OCI-LY1 (cell line): ENCODE measurements around the gene SEPTIN2.

Source experiments
- EZH2 ChIP-seq: fragments of 200-600 bp; sonication (generic), shearing (Covaris generic); IDR thresholded peaks from 2 replicates; pipeline ENCODE4 v1.8.0; 2017; ENCODE audit warnings: borderline replicate concordance, mixed run types, mild to moderate bottlenecking, antibody characterized with exemption, low read length, moderate library complexity, mixed read lengths
- TF ChIP-seq, protein P1 (sequence below): fragments of 200-600 bp; sonication (generic), shearing (Covaris generic); IDR thresholded peaks from 2 replicates; pipeline ENCODE4 v1.5.1; 2017; ENCODE audit warnings: mild to moderate bottlenecking, antibody characterized with exemption, low read length, moderate library complexity, mixed read lengths

DNA sequence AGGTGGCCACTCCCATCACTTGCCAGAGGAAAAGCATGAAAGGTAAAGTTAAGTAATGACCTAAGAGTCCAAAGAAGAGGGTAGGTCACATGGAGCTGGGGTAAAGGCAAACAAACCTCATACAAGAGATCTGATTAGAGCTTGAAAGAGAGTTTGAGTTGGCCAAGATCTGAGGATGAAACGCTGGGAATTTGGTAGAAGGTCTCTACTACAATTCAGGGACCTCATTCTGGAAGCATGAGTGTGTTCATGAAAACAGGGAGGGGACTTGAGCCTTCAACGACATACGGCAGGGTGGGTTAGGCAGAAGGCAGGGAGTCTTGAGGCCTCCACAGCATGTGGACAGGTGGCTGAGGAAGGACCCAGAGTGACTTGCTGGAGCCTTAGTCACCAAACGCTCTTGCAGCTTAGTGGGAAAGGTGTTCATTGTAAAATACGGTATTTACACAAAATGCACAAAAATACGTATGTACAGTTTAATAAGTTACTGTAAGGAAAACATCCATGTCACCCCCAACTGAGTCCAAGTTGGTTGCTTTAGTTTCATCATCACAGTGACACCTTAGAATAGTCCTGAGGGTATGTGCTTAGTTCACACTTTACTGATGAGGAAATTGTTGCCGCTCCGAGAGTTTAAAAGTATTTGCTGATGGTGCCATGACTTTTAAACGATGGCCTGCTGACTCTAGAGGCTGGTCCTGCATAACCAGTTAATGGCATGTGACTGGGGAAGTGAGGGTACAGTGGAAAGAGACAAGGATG lies 35.3 kb downstream of the SEPTIN2 start:
- TF ChIP-seq EZH2, result no peak
- TF ChIP-seq, protein P1, sequence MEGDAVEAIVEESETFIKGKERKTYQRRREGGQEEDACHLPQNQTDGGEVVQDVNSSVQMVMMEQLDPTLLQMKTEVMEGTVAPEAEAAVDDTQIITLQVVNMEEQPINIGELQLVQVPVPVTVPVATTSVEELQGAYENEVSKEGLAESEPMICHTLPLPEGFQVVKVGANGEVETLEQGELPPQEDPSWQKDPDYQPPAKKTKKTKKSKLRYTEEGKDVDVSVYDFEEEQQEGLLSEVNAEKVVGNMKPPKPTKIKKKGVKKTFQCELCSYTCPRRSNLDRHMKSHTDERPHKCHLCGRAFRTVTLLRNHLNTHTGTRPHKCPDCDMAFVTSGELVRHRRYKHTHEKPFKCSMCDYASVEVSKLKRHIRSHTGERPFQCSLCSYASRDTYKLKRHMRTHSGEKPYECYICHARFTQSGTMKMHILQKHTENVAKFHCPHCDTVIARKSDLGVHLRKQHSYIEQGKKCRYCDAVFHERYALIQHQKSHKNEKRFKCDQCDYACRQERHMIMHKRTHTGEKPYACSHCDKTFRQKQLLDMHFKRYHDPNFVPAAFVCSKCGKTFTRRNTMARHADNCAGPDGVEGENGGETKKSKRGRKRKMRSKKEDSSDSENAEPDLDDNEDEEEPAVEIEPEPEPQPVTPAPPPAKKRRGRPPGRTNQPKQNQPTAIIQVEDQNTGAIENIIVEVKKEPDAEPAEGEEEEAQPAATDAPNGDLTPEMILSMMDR, result no peak
